IMR-90 (cell line): Measurements from ENCODE around the gene MDFI.

ENCODE experiments used
- CHD1 ChIP-seq: IDR thresholded peaks from 2 replicates; pipeline ENCODE4 v1.6.1; 2012; ENCODE audit warnings: low read depth, low read length, improper control_type of control experiment
- MXI1 ChIP-seq: IDR thresholded peaks from 2 replicates; pipeline ENCODE4 v1.6.1; 2012; ENCODE audit warnings: low read depth, mild to moderate bottlenecking, low read length, moderate library complexity, borderline replicate concordance
- NFE2L2 ChIP-seq: fragments of 150-350 bp; IDR thresholded peaks from 2 replicates; pipeline ENCODE4 v1.6.1; 2016; ENCODE audit warnings: low read depth, mild to moderate bottlenecking, low read length
- POLR2A ChIP-seq: IDR thresholded peaks from 2 replicates; pipeline ENCODE4 v1.6.1; 2012; ENCODE audit warnings: mild to moderate bottlenecking, low read depth, low read length
- SMC3 ChIP-seq: fragments of 150-350 bp; IDR thresholded peaks from 2 replicates; pipeline ENCODE4 v1.6.1; 2016; ENCODE audit warnings: low read depth, mild to moderate bottlenecking, antibody characterized with exemption, low read length, moderate library complexity
- TF ChIP-seq, protein P1 (sequence below): conservative IDR thresholded peaks from 2 replicates; pipeline ENCODE4 v1.5.1; 2012; ENCODE audit warnings: mild to moderate bottlenecking, low read depth, low read length, improper control_type of control experiment

DNA sequence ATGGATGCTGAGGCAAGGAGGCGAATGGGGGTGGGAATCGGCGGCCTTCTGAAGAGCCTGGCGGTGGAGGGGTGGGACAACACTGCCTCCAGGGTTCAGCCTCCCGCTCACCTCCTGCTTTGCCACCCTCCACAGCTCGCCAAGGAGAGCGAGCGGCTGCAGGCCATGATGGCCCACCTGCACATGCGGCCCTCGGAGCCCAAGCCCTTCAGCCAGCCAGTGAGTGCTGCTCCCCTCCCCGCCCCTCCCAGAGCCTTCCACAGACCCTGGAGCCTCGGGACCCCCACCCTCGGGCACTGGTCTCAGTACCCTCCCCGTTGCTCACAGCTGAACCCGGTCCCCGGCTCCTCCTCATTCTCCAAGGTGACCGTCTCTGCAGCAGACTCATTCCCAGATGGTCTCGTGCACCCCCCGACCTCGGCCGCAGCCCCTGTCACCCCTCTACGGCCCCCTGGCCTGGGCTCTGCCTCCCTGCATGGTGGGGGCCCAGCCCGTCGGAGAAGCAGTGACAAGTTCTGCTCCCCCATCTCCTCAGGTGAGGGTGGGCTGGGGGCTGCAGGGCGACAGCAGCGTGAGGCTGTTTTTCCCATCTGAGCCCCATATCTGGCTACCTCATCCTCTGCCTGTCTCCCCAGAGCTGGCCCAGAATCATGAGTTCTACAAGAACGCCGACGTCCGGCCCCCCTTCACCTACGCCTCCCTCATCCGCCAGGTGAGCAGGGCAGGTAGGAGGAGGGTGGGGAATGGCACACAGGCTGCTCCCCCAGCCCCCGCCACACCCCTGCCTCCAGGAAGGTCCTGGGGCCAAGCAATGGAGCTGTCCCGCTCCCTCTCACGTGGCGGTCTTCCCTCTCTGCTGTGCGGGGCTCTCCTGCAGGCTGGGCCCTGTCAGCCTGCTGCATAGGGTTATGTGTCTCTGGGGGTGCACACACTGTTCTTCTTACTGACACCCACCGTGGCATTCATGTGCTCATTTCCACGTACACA, 48.3 kb upstream of the MDFI start:
- TF ChIP-seq POLR2A (no peak), NFE2L2 (no peak), MXI1 (no peak), CHD1 (no peak), SMC3 (no peak)
- TF ChIP-seq, protein P1, sequence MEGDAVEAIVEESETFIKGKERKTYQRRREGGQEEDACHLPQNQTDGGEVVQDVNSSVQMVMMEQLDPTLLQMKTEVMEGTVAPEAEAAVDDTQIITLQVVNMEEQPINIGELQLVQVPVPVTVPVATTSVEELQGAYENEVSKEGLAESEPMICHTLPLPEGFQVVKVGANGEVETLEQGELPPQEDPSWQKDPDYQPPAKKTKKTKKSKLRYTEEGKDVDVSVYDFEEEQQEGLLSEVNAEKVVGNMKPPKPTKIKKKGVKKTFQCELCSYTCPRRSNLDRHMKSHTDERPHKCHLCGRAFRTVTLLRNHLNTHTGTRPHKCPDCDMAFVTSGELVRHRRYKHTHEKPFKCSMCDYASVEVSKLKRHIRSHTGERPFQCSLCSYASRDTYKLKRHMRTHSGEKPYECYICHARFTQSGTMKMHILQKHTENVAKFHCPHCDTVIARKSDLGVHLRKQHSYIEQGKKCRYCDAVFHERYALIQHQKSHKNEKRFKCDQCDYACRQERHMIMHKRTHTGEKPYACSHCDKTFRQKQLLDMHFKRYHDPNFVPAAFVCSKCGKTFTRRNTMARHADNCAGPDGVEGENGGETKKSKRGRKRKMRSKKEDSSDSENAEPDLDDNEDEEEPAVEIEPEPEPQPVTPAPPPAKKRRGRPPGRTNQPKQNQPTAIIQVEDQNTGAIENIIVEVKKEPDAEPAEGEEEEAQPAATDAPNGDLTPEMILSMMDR = no peak
